Mucosa of rectum (tissue), 2 donors: Measurements from ENCODE around the gene MYPOP.
A peak's percentile ranks its signal among the peaks of the same experiment; 100 is the strongest.

ENCODE experiments used
- H3K27ac ChIP-seq, 2 donors: one replicate each; pipeline ENCODE4 v1.7.0; 2013; ENCODE audit warnings: inconsistent platforms in 2 of 2, low read depth in 2 of 2, low read length in 2 of 2
- H3K27me3 ChIP-seq, 2 donors: one replicate each; pipeline ENCODE4 v1.7.0; 2013; ENCODE audit warnings: low read length in 2 of 2; ENCODE audit not compliant: control insufficient read depth in 2 of 2, insufficient read depth in 2 of 2
- H3K36me3 ChIP-seq, 2 donors: one replicate each; pipeline ENCODE4 v1.7.0; 2013; ENCODE audit warnings: low read length in 2 of 2; ENCODE audit not compliant: control insufficient read depth in 2 of 2, insufficient read depth in 2 of 2
- H3K4me1 ChIP-seq, 2 donors: one replicate each; pipeline ENCODE4 v1.7.0; 2013; ENCODE audit warnings: low read length in 2 of 2, mild to moderate bottlenecking in 1 of 2; ENCODE audit not compliant: control insufficient read depth in 2 of 2, insufficient read depth in 2 of 2
- H3K4me3 ChIP-seq, 2 donors: one replicate each; pipeline ENCODE4 v1.7.0; 2013; ENCODE audit warnings: low read length in 2 of 2
- H3K9ac ChIP-seq, 2 donors: one replicate each; pipeline ENCODE4 v1.7.0; 2013; ENCODE audit warnings: low read length in 2 of 2, low read depth in 1 of 2, mild to moderate bottlenecking in 1 of 2
- H3K9me3 ChIP-seq, 2 donors: one replicate each; pipeline ENCODE4 v1.7.0; 2013; ENCODE audit warnings: low read length in 2 of 2; ENCODE audit not compliant: control insufficient read depth in 2 of 2
- donor health status: healthy.
- donor health status: Normal muscosa, but diverticular disease.

MYPOP gene

GRCh38 chr19:45911291-45911690, 8.9 kb upstream of the MYPOP start:
- Histone ChIP-seq H3K4me3 (no peak overlapping the region), H3K36me3 (no peaks in the 10 kb centered on the region)

GRCh38 chr19:45908956-45909355, 6.5 kb upstream of the MYPOP start:
- no peaks in the 10 kb centered on the region for H3K4me1 ChIP-seq
- no peaks in the 10 kb centered on the region for H3K36me3 ChIP-seq
- H3K4me3 ChIP-seq: no peak overlapping the region
- H3K9ac ChIP-seq: no peak overlapping the region
- peaks cover 0 to 3% of the 10 kb centered on the region in 2 donors for H3K27me3 ChIP-seq
- H3K27ac ChIP-seq: no peak overlapping the region
- no peaks in the 10 kb centered on the region for H3K9me3 ChIP-seq

More at GRCh38 chr19:45911291-45911690, 8.9 kb upstream of the MYPOP start:
- Histone ChIP-seq H3K27ac (no peak overlapping the region), H3K9me3 (no peaks in the 10 kb centered on the region), H3K4me1 (no peaks in the 10 kb centered on the region), H3K27me3 (peaks cover 0 to 3% of the 10 kb centered on the region in 2 donors), H3K9ac (no peak overlapping the region)

GRCh38 chr19:45906221-45906620, 3.8 kb upstream of the MYPOP start:
- peaks cover 6 to 12% of the 10 kb centered on the region in 2 donors for H3K4me1 ChIP-seq
- no peak overlapping the region for H3K9ac ChIP-seq
- H3K27ac ChIP-seq: no peak overlapping the region
- no peak overlapping the region for H3K4me3 ChIP-seq
- peaks cover 0 to 2% of the 10 kb centered on the region in 2 donors for H3K27me3 ChIP-seq
- no peaks in the 10 kb centered on the region for H3K36me3 ChIP-seq
- H3K9me3 ChIP-seq: no peaks in the 10 kb centered on the region

- Histone ChIP-seq H3K36me3 (no peaks in the 10 kb centered on the region), H3K27ac (no peak overlapping the region), H3K27me3 (no peaks in the 10 kb centered on the region), H3K9ac (no peak overlapping the region), H3K4me3 (no peak overlapping the region), H3K9me3 (no peaks in the 10 kb centered on the region), H3K4me1 (peaks cover 14 to 15% of the 10 kb centered on the region in 2 donors)
Measured at GRCh38 chr19:45905011-45905410, 2.6 kb upstream of the MYPOP start.

- peaks cover 4 to 12% of the 10 kb centered on the region in 2 donors for H3K36me3 ChIP-seq
Measured at GRCh38 chr19:45902651-45903625, 525 bp upstream of the MYPOP start.

GRCh38 chr19:45901432-45901911, 941 bp downstream of the MYPOP start:
- no peaks in the 10 kb centered on the region for H3K27me3 ChIP-seq

More at GRCh38 chr19:45902651-45903625, 525 bp upstream of the MYPOP start:
- peaks cover 14 to 15% of the 10 kb centered on the region in 2 donors for H3K4me1 ChIP-seq
- peak overlapping the region; percentile 69 to 82 for H3K9ac ChIP-seq
- H3K27ac ChIP-seq: peak overlapping the region; percentile 72 to 77
- H3K4me3 ChIP-seq: peak overlapping the region; percentile 87 to 92
- no peaks in the 10 kb centered on the region for H3K27me3 ChIP-seq
- H3K9me3 ChIP-seq: no peaks in the 10 kb centered on the region

GRCh38 chr19:45900738-45901431, 1.5 kb downstream of the MYPOP start:
- H3K4me3 ChIP-seq: peak overlapping the region in 1 of 2 donors; percentile 32
- H3K27me3 ChIP-seq: no peaks in the 10 kb centered on the region
- no peak overlapping the region for H3K27ac ChIP-seq
- no peaks in the 10 kb centered on the region for H3K9me3 ChIP-seq
- H3K9ac ChIP-seq: no peak overlapping the region
- peaks cover 14 to 15% of the 10 kb centered on the region in 2 donors for H3K4me1 ChIP-seq
- H3K36me3 ChIP-seq: peaks cover 8 to 17% of the 10 kb centered on the region in 2 donors

More at GRCh38 chr19:45901432-45901911, 941 bp downstream of the MYPOP start:
- peaks cover 14 to 15% of the 10 kb centered on the region in 2 donors for H3K4me1 ChIP-seq
- no peak overlapping the region for H3K27ac ChIP-seq
- peak overlapping the region; percentile 60 to 80 for H3K4me3 ChIP-seq
- peak overlapping the region in 1 of 2 donors; percentile 27 for H3K9ac ChIP-seq
- no peaks in the 10 kb centered on the region for H3K9me3 ChIP-seq
- peaks cover 8 to 17% of the 10 kb centered on the region in 2 donors for H3K36me3 ChIP-seq

GRCh38 chr19:45899919-45900589, 2.4 kb downstream of the MYPOP start:
- Histone ChIP-seq H3K9me3 (no peaks in the 10 kb centered on the region), H3K4me3 (no peak overlapping the region), H3K27me3 (no peaks in the 10 kb centered on the region), H3K27ac (no peak overlapping the region), H3K9ac (no peak overlapping the region), H3K4me1 (peaks cover 14 to 15% of the 10 kb centered on the region in 2 donors), H3K36me3 (peaks cover 9 to 24% of the 10 kb centered on the region in 2 donors)

GRCh38 chr19:45899253-45899652, 3.2 kb downstream of the MYPOP start:
- no peak overlapping the region for H3K9ac ChIP-seq
- peaks cover 11 to 27% of the 10 kb centered on the region in 2 donors for H3K36me3 ChIP-seq
- H3K4me1 ChIP-seq: peaks cover 14 to 15% of the 10 kb centered on the region in 2 donors

More at GRCh38 chr19:45899253-45899652, 3.2 kb downstream of the MYPOP start:
- Histone ChIP-seq H3K27ac (no peak overlapping the region), H3K9me3 (no peaks in the 10 kb centered on the region), H3K27me3 (no peaks in the 10 kb centered on the region), H3K4me3 (no peak overlapping the region)
